ENCODE results near the gene CAMKV. TPM values are rescaled to one million over a fixed set of nuclear protein-coding genes. Genes with fewer than 3 reads are reported as not detected.

Gene CAMKV
- total RNA-seq, 1 experiment from 2014 or later: 0.10 TPM

DNA sequence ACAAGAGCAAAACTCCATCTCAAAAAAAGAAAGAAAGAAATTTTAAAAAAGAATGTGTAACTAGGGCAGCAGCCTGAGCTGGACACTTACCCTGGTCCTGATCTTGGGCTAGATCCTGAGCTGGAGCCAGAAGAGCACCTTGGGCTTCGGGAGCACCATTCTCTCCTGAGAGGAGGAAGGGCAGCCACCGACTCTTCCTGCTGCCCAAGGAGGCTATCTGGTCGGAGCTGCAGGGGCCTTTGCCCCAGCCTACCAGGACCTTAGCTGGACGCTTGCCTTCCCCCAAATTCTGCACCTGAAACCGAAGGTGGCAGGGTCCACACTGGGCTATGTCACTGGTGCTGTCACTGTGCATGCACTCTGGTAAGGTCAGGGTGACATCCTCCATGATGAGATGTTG, 6.9 kb upstream of the CAMKV start:
- BruUV-seq (replicated peaks): no TSS peak
- ATAC-seq: no peak
- RAD21 ChIA-PET (ENCODE audit: low non-redundant PET in 1 of 2, low total read pairs in 2 of 2, uncharacterized antibody in 2 of 2, unreplicated experiment in 2 of 2): no interaction called here
- Histone ChIP-seq H3K9me2 (ENCODE audit: insufficient read depth) (no peaks in the 10 kb centered on the region), H3K27ac (ENCODE audit: low read depth, low read length) (no peak overlapping the region), H2AFZ (ENCODE audit: low read depth, low read length, poor library complexity, severe bottlenecking) (no peak overlapping the region), H3K4me1 (ENCODE audit: control insufficient read depth in 1 of 2, insufficient read depth in 2 of 2, low read length in 2 of 2) (peaks cover 0 to 6% of the 10 kb centered on the region in 2 experiments; a peak in 1 of 4 replicates), H3K27me3 (ENCODE audit: insufficient read depth, low read length) (no peaks in the 10 kb centered on the region), H3K4me2 (ENCODE audit: low read length) (no peak overlapping the region), H4K20me1 (ENCODE audit: insufficient read depth) (no peaks in the 10 kb centered on the region), H3K79me2 (ENCODE audit: insufficient read depth, low read length) (no peaks in the 10 kb centered on the region), H3K4me3 (replicated peaks in 1 of 2; ENCODE audit: low read depth in 1 of 2, low read length in 2 of 2) (no peak overlapping the region), H3K9ac (ENCODE audit: low read length) (no peak overlapping the region), H3K9me3 (ENCODE audit: control insufficient read depth in 1 of 2, insufficient read depth in 1 of 2, low read depth in 1 of 2, low read length in 2 of 2) (no peaks in the 10 kb centered on the region), H3K36me3 (ENCODE audit: control insufficient read depth in 1 of 2, insufficient read depth in 2 of 2, low read length in 2 of 2) (no peaks in the 10 kb centered on the region)
- DNase-seq (ENCODE audit: low read depth, low spot score): no peak
- POLR2A ChIA-PET: no interaction called here
- TF ChIP-seq SRF (IDR thresholded peaks at IDR 0.05; ENCODE audit: low read depth) (no peak), YY1 (IDR thresholded peaks at IDR 0.05; ENCODE audit: extremely low read depth, insufficient replicate concordance, low read depth, low read length) (no peak), MAX (IDR thresholded peaks at IDR 0.05) (no peak), POLR2AphosphoS5 (IDR thresholded peaks at IDR 0.05; ENCODE audit: low read depth, low read length) (no peak), EGR1 (IDR thresholded peaks at IDR 0.05; ENCODE audit: low read depth) (no peak), RAD21 (IDR thresholded peaks at IDR 0.05; ENCODE audit: low read depth) (no peak), CBX3 (IDR thresholded peaks at IDR 0.05; ENCODE audit: low read depth) (no peak), ZFX (IDR thresholded peaks at IDR 0.05) (no peak), EZH2 (IDR thresholded peaks at IDR 0.05) (no peak), SP1 (IDR thresholded peaks at IDR 0.05; ENCODE audit: low read depth) (no peak), TCF7L2 (IDR thresholded peaks at IDR 0.05; ENCODE audit: borderline replicate concordance, extremely low read depth, insufficient read depth, insufficient read length) (no peak), JUND (IDR thresholded peaks at IDR 0.05) (no peak), ELF1 (IDR thresholded peaks at IDR 0.05; ENCODE audit: borderline replicate concordance, low read depth) (no peak), FOSL1 (IDR thresholded peaks at IDR 0.05; ENCODE audit: low read depth) (no peak), CEBPB (IDR thresholded peaks at IDR 0.05; ENCODE audit: low read depth) (no peak)
- TF ChIP-seq, protein P1, sequence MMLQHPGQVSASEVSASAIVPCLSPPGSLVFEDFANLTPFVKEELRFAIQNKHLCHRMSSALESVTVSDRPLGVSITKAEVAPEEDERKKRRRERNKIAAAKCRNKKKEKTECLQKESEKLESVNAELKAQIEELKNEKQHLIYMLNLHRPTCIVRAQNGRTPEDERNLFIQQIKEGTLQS (IDR thresholded peaks at IDR 0.05): no peak
- TF ChIP-seq, protein P2, sequence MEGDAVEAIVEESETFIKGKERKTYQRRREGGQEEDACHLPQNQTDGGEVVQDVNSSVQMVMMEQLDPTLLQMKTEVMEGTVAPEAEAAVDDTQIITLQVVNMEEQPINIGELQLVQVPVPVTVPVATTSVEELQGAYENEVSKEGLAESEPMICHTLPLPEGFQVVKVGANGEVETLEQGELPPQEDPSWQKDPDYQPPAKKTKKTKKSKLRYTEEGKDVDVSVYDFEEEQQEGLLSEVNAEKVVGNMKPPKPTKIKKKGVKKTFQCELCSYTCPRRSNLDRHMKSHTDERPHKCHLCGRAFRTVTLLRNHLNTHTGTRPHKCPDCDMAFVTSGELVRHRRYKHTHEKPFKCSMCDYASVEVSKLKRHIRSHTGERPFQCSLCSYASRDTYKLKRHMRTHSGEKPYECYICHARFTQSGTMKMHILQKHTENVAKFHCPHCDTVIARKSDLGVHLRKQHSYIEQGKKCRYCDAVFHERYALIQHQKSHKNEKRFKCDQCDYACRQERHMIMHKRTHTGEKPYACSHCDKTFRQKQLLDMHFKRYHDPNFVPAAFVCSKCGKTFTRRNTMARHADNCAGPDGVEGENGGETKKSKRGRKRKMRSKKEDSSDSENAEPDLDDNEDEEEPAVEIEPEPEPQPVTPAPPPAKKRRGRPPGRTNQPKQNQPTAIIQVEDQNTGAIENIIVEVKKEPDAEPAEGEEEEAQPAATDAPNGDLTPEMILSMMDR (IDR thresholded peaks at IDR 0.05 in 2 of 3, conservative IDR thresholded peaks at IDR 0.05 in 1 of 3; ENCODE audit: borderline replicate concordance in 1 of 3, insufficient read depth in 1 of 3, low read depth in 2 of 3, low read length in 2 of 3): no peak
- CTCF ChIA-PET: no interaction called here
- intact Hi-C loops (cut with micrococcal nuclease): no loop called here
